HG03196 (cell line): ENCODE results near the gene DNAJB6.

Experiments used
- ATAC-seq: cut with Tn5 transposase; IDR thresholded peaks from one replicate; pipeline ENCODE4 v1.9.1; 2021; ENCODE audit not compliant: unreplicated experiment

DNAJB6 gene

DNA sequence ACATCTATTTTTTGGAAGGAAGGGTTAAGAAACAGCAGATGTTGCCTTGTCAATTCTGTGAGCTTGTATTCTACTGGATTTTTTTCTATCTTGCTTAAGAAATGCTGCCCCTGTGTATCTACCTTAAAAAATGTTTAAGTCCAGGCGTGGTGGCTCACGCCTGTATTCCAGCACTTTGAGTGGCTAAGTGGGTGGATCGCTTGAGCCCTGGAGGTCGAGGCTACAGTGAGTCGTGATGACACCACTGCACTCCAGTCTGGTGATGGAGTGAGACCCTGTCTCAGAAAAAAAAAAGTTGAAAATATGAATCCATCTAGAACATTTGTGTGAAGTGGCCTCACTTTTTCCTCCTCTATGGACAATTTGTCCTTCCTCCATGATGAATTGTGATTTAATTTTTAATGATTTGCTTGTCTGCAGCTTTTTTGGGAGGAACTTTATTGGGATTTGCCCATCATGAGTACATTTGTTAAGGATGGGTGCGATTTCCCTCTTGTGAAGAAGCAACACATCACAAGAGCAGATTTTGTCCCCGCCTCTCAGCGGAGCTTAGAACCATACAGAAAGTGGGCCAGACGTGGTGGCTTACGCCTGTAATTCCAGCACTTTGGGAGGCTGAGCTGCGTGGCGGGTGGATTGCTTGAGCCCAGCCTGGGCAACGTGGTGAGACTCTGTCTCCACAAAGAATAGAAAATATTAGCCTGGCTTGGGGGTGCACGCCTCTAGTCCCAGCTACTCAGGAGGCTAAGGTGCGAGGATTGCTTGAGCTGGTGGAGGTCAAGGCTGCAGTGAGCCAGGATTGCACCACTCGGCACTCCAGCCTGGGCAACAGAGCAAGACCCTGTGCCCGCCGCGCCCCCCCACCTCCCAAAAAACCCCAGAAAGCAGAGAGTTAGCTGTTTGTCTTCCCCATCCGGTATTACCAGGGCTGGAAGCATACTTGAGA lies 57.7 kb downstream of the DNAJB6 start:
- ATAC-seq = no peak

DNA sequence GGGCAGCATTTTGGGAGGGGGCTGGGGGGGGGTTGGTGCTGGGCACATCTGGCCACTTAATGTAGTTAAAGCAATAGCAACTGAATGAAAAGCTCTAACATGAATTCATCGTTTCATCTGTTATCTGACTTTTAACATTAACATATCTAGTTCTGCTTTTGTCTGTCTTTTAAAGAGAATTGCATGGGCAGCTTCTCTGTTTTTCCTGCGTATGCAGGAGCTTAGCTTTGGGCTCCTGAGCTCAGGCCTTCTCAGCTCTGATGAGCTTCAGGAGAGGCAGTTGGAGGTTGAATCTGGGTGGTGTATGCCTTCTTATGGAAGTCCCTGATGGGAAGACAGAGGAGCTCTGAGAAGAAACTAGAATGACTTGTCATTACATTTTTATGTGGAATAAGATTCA lies 58.4 kb downstream of the DNAJB6 start:
- ATAC-seq = no peak

DNA sequence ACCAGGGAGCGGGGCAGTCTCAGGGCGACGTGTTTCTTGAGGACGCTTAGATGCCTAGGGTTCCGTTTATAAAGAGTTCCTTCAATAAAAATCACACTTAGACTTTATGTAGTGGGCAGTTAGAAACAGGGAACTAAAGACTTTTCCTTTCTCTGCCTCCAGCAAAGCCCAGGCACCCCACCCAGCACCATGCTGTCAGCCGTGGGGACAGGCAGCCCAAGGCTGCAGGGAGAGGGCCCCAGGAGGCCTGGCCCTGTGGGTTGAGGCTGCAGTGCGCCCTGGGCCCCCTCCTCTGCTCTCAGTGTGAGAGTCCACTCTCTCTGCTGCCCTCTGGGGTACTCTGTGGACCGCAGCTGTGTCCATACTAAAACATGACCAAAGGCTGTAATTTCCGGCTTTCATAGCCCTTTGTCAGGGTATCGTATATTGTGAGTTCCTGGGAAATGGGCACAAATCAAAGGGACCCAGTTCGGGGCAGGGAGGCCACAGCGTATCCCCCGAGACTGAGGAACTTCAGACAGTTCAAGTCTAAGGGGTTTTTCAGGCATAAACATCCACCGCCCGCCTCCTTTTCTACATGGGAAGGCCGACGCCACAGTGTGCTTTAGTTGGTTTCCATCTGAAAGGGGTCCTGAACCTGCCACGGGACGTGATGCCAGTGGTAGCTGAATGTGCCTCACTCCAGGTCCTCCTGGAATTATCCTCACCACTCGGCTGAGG lies 59.7 kb downstream of the DNAJB6 start:
- no peak for ATAC-seq

DNA sequence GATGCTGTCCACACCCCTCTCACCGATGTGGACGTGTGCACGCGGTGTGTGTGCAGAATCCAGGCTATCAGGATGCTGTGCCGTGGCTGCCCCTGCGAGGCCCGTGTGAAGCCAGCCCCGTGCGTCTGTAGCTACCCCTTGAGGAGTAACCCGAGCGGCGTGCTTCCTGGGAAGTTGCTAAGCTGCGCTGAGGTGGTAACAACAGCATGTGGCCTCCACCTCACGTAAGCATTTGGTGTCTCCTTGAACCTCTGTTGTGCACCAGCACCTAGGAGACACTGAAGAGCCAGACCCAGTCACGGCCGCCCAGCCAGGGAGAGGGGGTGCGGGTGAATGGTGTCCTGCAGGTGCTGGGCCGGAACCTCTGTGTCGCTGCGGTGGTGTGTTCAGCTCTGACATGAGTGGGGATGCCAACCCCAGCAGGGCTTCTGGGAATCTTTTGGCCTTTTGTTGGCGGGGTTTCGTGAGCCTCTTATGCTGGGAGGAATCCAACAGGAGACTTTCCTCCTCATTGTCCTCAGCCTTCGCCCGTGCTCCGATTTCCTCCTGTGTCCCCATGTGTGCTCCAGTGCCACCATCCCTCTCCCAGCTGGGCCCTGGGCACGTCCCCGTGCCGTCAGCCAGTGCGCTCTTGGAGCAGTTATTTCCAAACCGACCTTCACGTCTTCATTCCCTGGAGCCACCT lies 60.4 kb downstream of the DNAJB6 start:
- no peak for ATAC-seq

DNA sequence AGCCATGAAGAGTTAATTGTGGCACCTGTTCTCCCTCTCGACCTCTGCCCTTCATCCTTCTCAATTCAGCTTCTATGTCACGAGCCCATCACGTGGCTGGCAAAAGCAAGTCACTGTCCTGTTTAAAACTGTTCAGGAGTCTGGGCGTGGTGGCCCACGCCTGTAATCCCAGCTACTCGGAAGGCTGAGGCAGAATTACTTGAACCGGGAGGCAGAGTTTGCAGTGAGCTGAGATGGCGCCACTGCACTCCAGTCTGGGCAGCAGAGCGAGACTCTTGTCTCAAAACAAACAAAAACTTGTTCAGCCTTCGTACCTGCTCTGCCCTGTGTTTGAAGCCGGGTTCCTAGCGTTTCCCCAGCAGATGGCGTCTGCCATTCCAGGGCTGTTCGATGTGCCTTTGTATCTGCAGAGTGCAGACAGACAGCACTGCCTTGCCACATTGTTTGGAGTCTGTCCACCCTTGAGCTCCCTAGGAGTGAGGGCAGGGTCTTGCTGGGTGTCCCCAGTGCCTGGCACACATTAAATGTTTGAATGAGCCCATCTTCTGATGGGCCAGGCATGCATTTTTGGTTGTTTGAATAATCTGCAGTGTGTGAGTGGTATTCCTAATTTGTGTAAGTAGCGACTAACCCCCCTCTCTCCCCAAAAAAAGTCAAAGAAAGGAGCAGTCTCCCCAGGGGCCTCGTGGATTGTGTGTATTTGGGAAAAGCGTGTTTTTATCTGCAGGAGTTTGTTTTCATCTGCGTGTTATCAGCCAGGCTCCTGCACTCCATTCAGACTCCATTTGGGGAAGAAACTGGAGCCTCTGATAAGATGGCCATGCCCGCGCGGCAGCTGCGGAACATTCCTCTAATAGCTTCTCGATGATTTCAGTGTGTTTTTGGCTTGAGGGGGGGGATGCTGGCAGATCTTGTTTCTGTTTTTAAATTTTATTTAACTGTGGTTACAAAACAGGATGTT lies 61.2 kb downstream of the DNAJB6 start:
- ATAC-seq = no peak

DNA sequence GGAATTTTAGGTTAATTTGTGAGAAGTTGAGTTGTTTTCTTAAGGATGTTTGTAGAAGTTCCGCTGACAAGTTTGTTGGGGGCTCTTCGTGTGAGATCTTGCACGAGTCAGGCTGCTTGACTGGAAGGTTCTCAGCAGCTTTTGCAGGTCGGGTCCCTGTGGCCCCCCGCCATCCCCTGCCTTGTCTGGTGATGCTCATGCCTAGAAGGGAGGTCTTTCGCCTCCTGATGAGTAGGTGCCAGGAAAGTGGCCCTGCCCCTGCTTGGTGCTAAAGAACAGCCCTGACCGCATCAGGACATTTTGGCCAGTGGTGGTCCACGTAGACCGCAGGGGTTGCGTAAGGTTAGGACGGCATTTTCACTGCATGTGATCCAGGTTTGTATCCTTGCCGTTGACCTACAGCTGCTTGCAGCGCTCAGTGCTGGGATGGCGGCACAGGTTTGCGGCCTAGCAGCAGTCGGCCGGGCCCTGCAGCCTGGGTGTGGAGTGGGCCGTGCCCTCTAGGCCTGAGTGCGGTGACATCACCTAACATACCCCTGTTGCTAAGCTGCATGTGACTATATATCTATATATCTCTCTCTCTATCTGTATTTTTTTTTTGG lies 62.4 kb downstream of the DNAJB6 start:
- no peak for ATAC-seq

DNA sequence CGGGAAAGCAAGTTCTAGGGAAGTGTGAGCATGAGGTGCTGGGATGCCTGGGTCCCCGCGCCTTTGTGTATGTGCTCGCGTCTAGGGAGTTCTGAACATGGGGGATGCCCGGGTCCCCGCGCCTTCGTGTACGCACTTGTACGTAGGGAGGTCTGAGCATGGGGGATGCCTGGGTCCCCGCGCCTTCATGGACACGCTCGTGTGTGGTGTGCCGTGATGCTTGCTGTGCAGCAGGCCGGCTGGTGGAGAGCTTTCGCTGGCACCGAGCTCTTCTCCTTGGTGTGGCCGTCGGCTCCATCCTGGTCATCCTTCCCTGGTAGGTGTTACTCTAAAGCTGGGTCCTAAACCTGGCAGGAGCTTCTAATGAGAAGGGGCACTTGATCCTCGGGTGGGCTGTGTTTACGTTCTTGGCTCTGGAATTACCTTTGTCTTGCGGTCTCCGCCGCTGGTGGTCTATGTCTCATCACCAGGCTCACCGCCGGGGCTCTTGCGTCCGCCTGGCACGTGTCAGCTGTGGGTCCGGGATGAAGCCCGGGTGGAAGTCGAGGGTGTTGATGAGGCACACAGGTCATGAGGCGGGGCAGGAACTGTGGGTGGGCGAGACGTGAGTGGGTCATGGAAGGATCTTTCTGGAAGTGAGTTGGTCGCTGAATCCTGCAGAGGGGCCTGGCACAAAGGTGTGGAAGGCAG lies 63.5 kb downstream of the DNAJB6 start:
- ATAC-seq = no peak

DNA sequence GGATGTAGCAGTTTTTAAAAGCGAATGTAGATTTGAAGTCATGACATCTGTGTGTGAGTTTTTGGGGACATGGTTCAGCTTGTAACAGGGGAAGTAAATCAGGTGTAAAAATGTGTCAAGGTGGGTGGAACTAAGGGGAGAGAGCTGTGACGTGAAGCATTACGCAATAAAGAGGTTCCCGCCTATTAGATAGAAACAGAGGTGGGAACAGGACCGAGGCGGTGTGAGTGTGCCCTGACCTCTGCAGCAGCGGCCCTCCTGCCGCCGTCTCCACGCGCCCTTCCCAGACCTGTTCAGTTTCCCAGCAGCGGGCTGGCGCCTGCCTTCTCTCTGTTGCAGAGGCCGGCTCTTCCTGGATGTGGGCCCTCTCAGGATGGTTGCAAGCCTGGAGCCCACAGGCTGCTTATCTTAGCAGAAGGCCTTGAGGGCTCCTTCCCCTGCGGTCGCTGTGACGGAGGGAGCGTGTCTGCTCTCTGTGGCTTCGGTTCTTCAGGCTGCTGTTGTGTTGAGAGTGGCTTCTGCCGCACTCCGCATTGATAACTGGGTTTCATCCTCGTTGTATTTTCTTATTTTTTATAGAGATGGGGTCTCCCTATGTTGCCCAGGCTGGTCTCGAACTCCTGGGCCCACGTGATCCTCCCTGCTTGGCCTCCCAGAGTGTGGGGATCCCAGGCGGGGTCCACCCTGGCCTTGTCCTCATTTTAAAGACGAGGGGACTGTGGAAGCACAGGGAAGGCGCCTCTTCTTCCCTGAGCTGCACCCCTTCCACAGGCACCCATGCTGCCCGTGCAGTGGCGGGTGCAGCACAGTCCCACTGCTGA lies 65.0 kb downstream of the DNAJB6 start:
- ATAC-seq = no peak

DNA sequence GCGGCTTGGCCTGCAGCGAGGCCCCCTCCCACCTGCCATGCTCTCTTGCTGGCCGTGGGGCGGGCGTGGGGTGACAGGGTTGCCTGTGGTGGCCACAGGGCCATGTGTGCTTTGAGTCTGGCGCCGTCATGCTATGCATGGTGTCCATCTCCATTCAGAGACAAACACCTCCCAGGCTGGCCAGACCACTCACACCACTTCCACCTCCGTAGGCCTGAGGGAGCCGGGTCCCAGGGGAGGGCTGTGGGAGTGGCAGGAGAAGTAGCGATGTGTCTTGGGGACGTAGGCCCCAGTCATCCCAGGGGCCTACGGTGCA lies 65.5 kb downstream of the DNAJB6 start:
- ATAC-seq = no peak

DNA sequence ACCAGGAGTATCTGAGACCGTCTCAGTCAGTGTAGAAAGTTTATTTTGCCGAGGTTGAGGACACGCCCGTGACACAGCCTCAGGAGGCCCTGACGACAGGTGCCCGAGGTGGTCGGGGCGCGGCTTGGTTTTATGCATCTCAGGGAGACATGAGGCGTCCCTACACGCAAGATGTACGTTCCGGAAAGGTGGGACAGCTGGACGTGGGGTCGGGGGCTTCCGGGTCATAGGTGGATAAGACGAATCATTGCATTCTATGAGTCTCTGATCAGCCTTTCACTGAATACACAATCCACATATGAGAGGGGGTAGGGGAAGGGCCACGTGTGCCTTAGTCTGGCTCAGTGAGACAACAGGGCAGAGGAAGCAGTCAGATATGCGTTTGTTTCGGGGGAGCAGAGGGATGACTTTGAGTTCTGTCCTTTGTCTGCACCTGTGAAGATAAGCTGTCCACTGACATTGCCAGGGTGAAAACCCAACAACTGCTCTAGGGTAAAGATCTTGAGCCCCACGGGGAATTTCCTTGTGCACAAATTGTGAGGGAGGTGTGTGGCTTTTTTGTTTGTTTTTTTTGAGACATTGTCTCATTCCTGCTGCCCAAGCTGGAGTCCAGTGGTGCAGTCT lies 66.2 kb downstream of the DNAJB6 start:
- ATAC-seq = no peak

DNA sequence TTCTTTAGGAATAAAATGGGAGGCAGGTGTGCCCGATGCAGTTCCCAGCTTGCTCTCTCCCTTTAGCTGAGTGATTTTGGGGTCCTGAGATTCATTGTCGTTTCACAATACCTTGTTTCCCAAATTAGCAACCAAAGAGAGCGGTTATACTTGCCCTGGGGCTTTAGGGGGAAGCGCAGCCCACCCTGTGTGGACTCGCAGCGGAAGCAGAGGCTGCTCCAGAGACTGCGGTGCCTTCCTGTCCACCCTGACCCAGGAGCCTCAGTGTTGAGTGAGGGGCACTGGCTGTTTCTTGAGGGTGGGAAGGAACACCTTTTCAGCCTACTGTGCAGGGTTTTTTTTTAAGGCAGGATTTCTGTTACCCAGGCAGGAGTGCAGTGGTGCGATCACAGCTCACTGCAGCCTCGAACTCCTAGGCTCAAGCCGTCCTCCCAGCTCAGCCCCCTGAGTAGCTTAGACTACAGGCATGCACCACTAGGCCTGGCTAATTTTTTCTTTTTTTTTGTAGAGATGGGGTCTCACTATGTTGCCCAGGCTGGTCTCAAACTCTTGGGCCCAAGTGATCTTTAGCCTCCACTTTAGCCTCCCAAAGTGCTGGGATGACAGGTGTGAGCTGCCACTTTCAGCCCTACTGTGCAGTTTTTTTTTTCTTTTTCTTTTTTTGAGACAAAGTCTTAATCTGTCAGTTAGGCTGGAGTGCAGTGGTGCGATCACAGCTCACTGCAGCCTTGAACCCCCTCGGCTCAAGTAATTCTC lies 67.0 kb downstream of the DNAJB6 start:
- ATAC-seq = no peak

DNA sequence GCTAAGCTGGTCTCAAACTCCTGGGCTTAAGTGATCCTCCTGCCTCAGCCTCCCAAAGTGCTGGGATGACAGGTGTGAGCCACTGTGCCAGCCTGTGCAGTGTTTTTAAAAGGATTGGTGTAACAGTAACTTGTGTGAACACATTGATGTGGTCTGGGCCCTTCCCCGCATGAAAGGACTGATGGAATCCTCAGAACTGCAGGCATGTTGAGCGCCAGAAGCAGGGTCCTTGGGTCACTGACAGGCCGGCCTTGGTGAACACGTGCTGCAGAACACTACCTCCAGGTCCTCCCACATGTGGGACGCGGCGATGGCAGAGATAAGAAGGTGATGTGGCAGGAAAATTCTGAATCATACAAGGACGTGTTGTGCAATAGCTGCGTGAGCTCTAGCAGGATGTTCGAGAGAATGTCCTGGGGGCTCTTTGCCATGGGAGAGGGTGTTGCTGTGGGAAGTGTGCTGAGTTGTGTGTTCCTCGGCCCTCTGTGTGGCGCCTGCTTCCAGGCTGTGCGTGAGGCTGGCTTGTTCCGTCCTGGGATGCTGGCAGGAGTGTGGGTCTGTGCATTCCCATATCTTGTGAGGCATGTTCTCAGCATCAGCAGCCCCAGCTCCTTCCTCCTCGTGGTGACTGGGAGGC lies 68.2 kb downstream of the DNAJB6 start:
- ATAC-seq = no peak

DNA sequence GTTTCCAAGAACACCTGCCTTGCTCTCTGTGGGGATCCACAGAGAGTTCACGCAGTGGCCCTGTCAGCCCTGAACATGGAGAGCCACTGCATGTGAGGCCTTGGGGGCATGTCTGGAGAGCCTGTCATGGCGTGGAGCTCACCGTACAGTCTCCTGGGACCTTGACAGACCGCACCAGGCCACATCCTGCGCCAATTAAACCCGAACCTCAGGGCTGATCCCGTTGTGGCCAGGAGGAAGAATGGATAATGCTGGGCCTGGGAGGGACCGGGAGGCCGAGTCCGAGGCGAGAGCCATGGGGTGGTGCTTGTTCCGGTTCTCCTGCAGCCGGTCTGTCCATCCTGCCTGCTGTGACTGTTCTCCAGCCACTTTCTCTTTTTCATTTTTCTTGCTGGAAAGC lies 68.7 kb downstream of the DNAJB6 start:
- ATAC-seq = no peak

DNA sequence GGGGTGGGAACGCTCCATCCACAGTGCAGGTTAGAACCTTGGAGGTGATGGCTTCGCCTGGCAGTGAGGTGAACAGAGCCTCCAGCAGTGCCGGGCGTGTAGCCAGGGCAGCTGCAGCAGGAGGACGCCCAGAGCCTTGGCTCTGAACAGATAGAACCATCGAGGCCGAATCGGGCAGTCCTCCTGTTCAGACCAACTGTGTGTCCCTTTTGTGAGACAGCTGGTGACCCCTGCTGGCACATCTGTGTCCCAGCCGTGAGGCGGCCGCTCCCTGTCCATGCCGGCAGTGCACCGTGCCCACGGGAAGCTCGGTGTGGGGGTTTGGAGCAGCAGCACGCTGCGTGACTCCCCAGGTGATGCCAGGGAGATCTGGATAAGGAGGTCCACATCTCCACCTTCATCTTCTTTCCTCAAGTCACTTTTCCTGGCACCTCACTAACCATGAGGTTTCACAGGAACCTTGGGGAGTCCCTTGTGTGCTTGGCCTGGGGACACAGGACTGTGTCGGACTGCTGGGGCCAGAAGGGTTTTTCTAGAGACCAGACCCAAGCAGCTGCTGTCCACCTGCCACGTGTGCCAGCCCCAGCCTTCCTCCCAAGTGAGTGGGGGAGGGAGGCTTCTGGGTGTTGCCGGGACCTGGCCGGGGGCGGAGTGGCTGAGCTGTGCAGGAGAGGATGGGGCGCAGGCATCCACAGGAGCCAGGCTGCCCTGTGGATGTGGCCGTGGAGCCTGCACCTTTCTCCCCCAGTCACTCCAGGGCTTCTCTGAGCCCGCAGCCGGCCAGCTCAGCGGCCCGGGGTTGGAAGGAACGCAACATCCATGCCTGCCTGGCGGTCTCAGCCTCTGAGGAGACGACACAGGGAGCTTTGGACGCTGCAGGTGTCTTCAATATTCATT lies 69.4 kb downstream of the DNAJB6 start:
- ATAC-seq = no peak

DNA sequence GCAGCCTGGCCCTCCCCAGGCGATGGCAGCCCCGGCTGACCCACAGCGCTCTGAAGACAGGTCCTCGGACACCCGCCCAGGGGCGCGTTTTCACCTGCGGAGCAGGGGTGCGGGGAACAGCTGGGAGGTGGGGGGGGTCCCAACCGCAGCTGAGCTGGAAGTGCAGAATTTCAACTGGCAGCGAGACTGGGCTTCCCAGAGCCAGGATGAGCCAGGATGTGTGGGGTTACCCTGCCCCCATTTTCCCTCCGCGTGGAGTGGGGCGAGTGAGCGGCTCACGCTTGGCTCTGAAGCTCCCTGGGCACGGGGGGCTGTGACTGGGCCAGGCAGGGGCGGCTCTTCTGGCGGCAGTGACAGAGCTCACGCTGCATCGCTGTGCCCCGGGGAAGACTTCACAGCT lies 70.2 kb downstream of the DNAJB6 start:
- ATAC-seq = no peak
